Muscle layer of colon (tissue), 2 donors: ENCODE measurements around the gene SOS1.

Experiments
- H3K27ac ChIP-seq: one replicate; pipeline ENCODE4 v1.7.0; 2013; ENCODE audit warnings: low read depth, mild to moderate bottlenecking, low read length, moderate library complexity
- H3K27me3 ChIP-seq, 2 donors: one replicate each; pipeline ENCODE4 v1.7.0; 2013; ENCODE audit warnings: low read length in 2 of 2, mild to moderate bottlenecking in 2 of 2; ENCODE audit not compliant: insufficient read depth in 2 of 2, control insufficient read depth in 1 of 2
- H3K36me3 ChIP-seq: one replicate; pipeline ENCODE4 v1.7.0; 2013; ENCODE audit warnings: mild to moderate bottlenecking, low read length; ENCODE audit not compliant: insufficient read depth
- H3K4me1 ChIP-seq: one replicate; pipeline ENCODE4 v1.7.0; 2013; ENCODE audit warnings: mild to moderate bottlenecking, low read length; ENCODE audit not compliant: insufficient read depth
- H3K4me3 ChIP-seq, 2 donors: one replicate each; pipeline ENCODE4 v1.7.0; 2013; ENCODE audit warnings: low read length in 2 of 2, low read depth in 1 of 2, mild to moderate bottlenecking in 1 of 2, moderate library complexity in 1 of 2
- H3K9ac ChIP-seq: one replicate; pipeline ENCODE4 v1.7.0; 2013; ENCODE audit warnings: low read length
- H3K9me3 ChIP-seq: one replicate; pipeline ENCODE4 v1.7.0; 2013; ENCODE audit warnings: mild to moderate bottlenecking, low read length
- donor health status: abdominal sarcoma.
- donor health status: Adenocarcinoma of cecum.

Gene SOS1

DNA sequence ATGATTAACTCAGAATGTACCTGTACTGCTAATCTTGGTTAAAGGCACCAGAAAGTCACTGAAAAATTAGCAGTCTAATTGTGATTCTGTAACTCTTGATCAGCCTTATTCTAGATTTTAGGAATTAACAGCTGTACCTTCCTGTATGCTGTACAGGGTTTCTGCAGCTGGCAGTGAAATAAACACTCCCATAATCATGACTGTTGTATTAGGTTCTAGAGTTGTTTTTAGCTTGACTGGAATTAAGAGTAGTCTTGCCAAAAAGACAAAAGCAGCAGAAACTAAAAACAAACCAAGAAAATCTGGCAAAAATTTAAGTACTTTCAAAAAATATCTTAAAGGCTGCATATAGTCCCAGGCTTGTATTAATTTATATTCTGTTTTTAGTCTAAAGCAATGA is 103.5 kb downstream of the SOS1 start:
- H3K4me3 ChIP-seq, result no peak overlapping the region
- peaks cover 6% of the 10 kb centered on the region for H3K4me1 ChIP-seq
- no peak overlapping the region for H3K9ac ChIP-seq
- H3K36me3 ChIP-seq, result peaks cover 13% of the 10 kb centered on the region
- no peak overlapping the region for H3K27ac ChIP-seq
- H3K9me3 ChIP-seq, result no peaks in the 10 kb centered on the region
- H3K27me3 ChIP-seq, result no peaks in the 10 kb centered on the region

DNA sequence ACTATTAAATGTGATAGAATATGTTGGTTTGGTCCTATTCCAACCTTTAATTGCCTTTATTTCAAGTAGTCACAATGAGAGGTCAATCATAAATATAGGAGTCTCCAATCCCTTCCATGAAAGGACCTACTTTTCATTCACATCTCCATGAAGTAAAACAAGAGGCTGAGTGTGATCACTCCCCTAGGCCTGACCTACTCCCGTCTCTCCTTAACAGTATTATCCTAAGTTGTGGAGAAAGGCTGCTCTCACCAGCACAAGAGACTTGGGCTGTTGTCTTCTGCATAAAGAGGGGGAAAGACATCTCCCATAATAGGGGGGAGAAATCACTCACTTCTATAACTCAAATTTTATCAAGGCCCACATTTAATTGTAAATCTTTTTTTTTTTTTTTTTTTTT is 105.4 kb downstream of the SOS1 start:
- no peak overlapping the region for H3K4me3 ChIP-seq
- H3K27ac ChIP-seq, result no peak overlapping the region
- peaks cover 6% of the 10 kb centered on the region for H3K4me1 ChIP-seq
- no peak overlapping the region for H3K9ac ChIP-seq
- H3K27me3 ChIP-seq, result no peaks in the 10 kb centered on the region
- H3K36me3 ChIP-seq, result peaks cover 16% of the 10 kb centered on the region
- H3K9me3 ChIP-seq, result no peaks in the 10 kb centered on the region

DNA sequence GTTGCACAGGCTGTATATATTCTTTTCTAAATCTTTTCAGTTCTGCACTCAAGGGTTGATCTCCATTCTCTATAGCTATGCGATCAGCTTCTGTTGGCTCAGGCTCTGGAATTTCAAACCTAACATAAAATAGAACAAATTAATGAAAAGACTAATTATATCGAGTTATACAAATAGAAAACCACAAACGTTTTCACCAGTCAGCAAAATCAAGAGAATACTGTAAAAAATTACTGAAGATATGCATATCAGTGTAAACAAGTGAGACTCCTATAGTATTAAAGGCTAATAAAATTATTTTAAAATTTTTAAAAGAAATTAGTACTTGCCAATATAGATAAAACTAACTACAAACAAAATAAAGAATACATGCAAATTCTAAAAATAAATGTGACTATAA is 107.0 kb downstream of the SOS1 start:
- peaks cover 16% of the 10 kb centered on the region for H3K36me3 ChIP-seq
- H3K27ac ChIP-seq, result no peak overlapping the region

DNA sequence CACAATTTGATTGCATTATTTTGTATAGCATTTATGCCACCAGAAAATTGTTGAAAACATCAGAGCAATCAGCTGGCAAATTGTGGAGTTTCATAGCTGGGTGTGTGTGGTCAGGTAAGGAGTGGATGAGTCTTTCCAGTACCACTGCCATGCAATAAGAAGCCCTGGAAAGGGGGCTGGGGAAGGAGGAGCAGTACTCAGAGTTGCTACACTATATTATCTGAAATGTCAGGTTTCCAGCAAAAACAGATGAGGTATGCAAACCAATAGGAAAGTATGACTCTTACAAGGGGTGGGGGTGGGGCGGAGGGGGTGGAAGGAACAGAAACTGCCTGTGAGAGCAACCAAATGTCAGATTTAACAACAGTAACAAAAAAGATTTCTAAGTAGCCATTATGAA is 112.2 kb downstream of the SOS1 start:
- no peaks in the 10 kb centered on the region for H3K27me3 ChIP-seq
- no peak overlapping the region for H3K4me3 ChIP-seq
- H3K9ac ChIP-seq, result no peak overlapping the region
- no peak overlapping the region for H3K27ac ChIP-seq
- no peaks in the 10 kb centered on the region for H3K9me3 ChIP-seq
- peaks cover 35% of the 10 kb centered on the region for H3K36me3 ChIP-seq
- no peaks in the 10 kb centered on the region for H3K4me1 ChIP-seq

More for the DNA sequence above, 107.0 kb downstream of the SOS1 start:
- no peaks in the 10 kb centered on the region for H3K9me3 ChIP-seq
- H3K4me3 ChIP-seq, result no peak overlapping the region
- H3K27me3 ChIP-seq, result no peaks in the 10 kb centered on the region
- H3K4me1 ChIP-seq, result peaks cover 6% of the 10 kb centered on the region
- no peak overlapping the region for H3K9ac ChIP-seq

DNA sequence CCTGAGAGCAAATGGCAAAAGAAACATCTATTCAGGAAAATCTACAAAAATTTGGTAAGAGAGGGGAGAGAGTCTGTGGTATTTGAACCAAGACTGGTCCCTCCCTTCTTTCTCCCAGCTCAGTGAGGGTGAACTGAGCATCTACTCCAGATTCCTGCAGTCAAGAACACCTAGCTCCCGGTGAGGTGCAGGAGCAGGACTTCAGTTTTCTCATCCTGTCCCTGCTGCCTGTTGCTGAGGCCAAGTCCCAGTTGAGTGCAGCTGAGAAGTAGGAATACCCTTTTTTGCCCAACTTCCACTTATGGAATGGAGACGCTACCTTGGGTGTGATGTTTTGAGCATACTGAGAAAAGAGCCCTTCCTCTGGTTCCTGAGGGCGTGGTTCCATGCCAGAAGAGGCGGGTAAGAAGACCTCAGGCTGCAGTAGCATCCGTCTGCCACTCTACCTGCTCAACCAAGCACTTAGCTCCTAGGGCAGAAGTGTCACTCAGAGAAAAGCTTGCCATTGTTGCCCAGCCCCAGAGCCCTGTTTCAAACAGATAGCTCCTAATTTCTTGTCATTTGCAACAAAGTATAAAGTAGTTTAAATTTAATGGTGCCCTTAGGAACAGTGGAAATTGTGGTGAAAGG is 112.9 kb downstream of the SOS1 start:
- H3K27me3 ChIP-seq, result no peaks in the 10 kb centered on the region
- H3K9ac ChIP-seq, result no peak overlapping the region
- peaks cover 32% of the 10 kb centered on the region for H3K36me3 ChIP-seq
- no peak overlapping the region for H3K4me3 ChIP-seq
- H3K4me1 ChIP-seq, result no peaks in the 10 kb centered on the region
- H3K27ac ChIP-seq, result no peak overlapping the region
- no peaks in the 10 kb centered on the region for H3K9me3 ChIP-seq

DNA sequence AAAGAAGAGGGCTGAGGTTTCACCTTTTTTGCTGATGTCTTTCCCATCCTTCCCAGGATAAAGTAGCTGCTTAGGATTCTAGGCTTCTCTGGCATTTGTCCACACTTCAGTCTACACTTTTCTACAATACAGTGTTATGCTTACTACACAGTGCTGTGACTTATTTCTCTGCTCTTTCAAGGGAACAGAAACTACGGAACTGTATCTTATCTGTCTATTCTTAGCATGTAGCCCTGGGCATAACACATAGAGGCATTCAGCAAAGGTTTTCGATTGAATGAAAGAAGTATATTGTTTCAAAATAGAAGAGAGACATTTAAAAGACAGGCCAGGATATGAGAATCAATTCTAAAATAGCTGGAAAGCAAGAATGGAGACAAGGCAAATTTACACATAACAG is 120.3 kb downstream of the SOS1 start:
- Histone ChIP-seq H3K9ac (no peak overlapping the region), H3K27me3 (no peaks in the 10 kb centered on the region), H3K9me3 (no peaks in the 10 kb centered on the region), H3K27ac (no peak overlapping the region), H3K4me1 (no peaks in the 10 kb centered on the region), H3K36me3 (peaks cover 43% of the 10 kb centered on the region), H3K4me3 (no peak overlapping the region)

DNA sequence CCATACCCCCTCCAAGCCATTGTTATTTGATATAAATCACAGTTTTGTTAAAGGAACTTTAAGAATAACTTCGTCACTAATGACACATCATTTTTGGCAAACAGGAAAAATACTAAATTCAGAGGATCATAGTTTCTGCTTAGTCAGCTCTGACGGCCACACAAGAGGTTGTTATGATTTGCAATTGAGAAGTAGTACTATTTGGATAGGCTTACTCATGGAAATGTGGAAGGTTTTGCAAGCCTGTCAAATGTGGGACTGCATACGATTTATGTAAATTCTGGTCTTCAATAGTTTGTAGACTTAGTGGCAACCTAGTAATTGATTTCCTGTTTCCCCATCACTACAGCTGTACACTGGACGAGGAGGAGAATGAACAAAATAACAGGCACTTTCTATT is 123.1 kb downstream of the SOS1 start:
- Histone ChIP-seq H3K36me3 (peaks cover 40% of the 10 kb centered on the region), H3K4me3 (no peak overlapping the region), H3K27ac (no peak overlapping the region), H3K9me3 (no peaks in the 10 kb centered on the region), H3K9ac (no peak overlapping the region), H3K27me3 (no peaks in the 10 kb centered on the region), H3K4me1 (no peaks in the 10 kb centered on the region)

DNA sequence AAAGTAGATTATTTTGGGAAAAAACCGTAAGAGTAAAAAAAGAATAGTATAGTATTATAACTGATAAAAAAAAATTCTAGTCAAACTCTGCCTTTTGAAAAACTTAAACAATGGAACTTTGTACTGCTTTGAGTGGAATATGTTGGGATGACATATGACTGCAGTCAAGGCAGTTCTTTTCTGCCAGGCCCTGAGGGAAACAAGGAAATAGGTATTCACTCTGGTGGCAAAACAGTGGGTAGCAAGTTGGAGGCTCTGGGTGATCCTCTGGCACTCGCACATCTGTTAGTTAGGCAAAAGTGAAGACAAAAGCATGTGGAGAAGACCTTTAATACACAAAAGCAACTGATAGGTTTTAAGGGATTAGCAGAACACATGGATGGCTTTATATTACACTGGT is 129.0 kb downstream of the SOS1 start:
- no peak overlapping the region for H3K9ac ChIP-seq
- H3K9me3 ChIP-seq, result no peaks in the 10 kb centered on the region
- no peaks in the 10 kb centered on the region for H3K4me1 ChIP-seq
- H3K36me3 ChIP-seq, result peaks cover 16% of the 10 kb centered on the region
- H3K27ac ChIP-seq, result no peak overlapping the region
- no peaks in the 10 kb centered on the region for H3K27me3 ChIP-seq
- no peak overlapping the region for H3K4me3 ChIP-seq

DNA sequence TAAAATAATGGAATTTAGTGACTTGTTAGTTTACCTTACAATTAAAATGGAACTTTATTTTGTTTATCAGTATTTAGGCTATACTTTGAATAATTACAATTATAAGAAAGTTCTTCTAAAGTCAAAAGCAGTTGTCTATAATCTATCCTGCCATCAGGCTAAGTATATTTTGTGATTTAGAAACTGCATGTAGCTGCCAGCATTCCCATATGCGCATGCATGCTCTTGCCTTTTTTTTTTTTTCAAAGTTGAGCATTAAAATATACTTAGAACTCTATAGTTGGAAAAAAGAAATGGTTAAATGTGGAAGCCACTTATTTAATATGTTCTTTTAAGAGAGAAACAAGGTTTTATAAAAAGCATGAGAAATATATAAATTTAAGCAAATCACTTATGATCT is 132.1 kb downstream of the SOS1 start:
- Histone ChIP-seq H3K9ac (no peak overlapping the region), H3K27ac (no peak overlapping the region), H3K27me3 (no peaks in the 10 kb centered on the region), H3K4me3 (no peak overlapping the region), H3K4me1 (no peaks in the 10 kb centered on the region), H3K9me3 (no peaks in the 10 kb centered on the region), H3K36me3 (peaks cover 27% of the 10 kb centered on the region)

DNA sequence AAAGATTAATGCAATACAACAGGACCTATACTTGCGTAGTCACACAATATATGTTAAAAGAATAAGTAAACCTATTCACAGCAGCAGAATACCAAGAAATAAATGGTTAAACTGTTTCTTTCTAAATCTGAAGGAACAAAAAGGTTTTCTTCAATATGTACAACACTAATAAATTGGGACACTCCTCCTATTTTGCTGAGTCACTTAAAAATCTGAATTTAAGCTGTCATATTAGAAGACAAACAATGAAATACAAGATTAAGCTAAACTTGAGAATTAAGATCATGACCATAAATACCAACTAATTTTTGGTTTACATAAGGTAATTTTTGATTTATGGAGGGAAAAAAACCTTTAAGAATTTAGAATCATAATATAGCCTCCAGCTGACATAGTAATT is 138.4 kb downstream of the SOS1 start:
- Histone ChIP-seq H3K27ac (no peak overlapping the region), H3K4me1 (no peaks in the 10 kb centered on the region)

DNA sequence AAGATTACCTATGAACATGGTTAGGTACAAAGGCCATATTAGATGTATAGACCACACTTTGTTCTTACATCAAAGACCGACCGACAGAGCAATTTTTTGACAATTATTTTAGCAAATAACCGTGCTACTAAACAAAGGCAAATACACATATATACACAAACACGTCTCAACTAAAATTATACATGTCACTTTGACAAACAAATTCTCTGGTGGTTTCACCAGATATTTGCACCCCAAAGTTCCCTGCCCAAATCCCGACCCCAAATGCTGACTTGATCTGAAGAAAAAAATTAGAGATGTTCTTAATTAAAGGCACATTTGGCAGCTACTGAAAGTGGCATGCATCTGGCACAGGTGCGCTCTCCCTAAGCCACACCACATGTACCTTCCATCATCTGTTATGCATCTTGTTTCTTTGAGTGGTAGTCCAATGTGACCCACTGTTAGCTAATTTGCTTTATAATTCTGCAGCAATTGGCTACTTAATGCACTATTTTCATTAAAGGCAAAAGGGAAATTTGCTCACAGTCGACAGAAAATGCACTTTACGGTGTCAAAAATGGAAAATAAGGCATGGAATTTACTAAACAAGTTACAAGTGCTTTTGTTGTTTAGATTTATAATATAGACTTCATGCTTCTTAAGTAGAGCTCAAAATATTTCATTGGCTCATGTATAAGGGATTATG is 139.0 kb downstream of the SOS1 start:
- peaks cover 17% of the 10 kb centered on the region for H3K36me3 ChIP-seq
- H3K4me3 ChIP-seq, result no peak overlapping the region
- no peaks in the 10 kb centered on the region for H3K4me1 ChIP-seq
- H3K27me3 ChIP-seq, result no peaks in the 10 kb centered on the region
- no peak overlapping the region for H3K9ac ChIP-seq
- no peaks in the 10 kb centered on the region for H3K9me3 ChIP-seq
- no peak overlapping the region for H3K27ac ChIP-seq

More for the DNA sequence above, 138.4 kb downstream of the SOS1 start:
- no peaks in the 10 kb centered on the region for H3K9me3 ChIP-seq
- no peaks in the 10 kb centered on the region for H3K27me3 ChIP-seq
- H3K9ac ChIP-seq, result no peak overlapping the region
- H3K36me3 ChIP-seq, result peaks cover 17% of the 10 kb centered on the region
- H3K4me3 ChIP-seq, result no peak overlapping the region
